H1 (cell line): ENCODE measurements around the gene MYOZ2. TPM values are rescaled to one million over a fixed set of nuclear protein-coding genes. Genes with fewer than 3 reads are reported as not detected.

Source experiments
- CTCF ChIA-PET: fragments of 300-600 bp; sonication (Branson Sonifier 250); formaldehyde crosslinking; loops from one replicate; lab custom pipeline; 2021; ENCODE audit not compliant: partially characterized antibody; lab: Charles Lee
- POLR2A ChIA-PET: fragments of 300-600 bp; sonication (Branson Sonifier 250); formaldehyde crosslinking; loops from one replicate; lab custom pipeline; 2021; ENCODE audit warnings: inconsistent platforms; ENCODE audit not compliant: partially characterized antibody; lab: Charles Lee
- DNase-seq, 2 experiments: peaks; one replicate each; pipeline versions ENCODE4 v3.0.0 to v3.0.0-alpha.2; 2010 to 2022; ENCODE audit warnings: low spot score in 2 of 2, low read depth in 1 of 2, mixed read lengths in 1 of 2
- FAIRE-seq: peaks from 2 replicates; lab custom pipeline; 2011; peaks lifted over from hg19 to GRCh38; lab: Jason Lieb, UNC
- H2AFZ ChIP-seq: 2 replicates; pipeline ENCODE4 v1.8.1; 2012; ENCODE audit warnings: low read length, inconsistent platforms
- H2AK5ac ChIP-seq: 2 replicates; pipeline ENCODE4 v1.6.1; 2013; ENCODE audit warnings: low read depth, low read length
- H2BK120ac ChIP-seq: replicated peaks from 2 replicates; pipeline ENCODE3; 2013; ENCODE audit warnings: low read depth, low read length, inconsistent platforms
- H2BK12ac ChIP-seq: 2 replicates; pipeline ENCODE4 v1.6.1; 2013; ENCODE audit warnings: low read depth, low read length
- H2BK15ac ChIP-seq: 2 replicates; pipeline ENCODE4 v1.6.1; 2013; ENCODE audit warnings: low read length
- H2BK20ac ChIP-seq: 2 replicates; pipeline ENCODE4 v1.6.1; 2013; ENCODE audit warnings: low read length
- H2BK5ac ChIP-seq: 2 replicates; pipeline ENCODE4 v1.6.1; 2013; ENCODE audit warnings: low read depth, low read length
- H3K14ac ChIP-seq: 2 replicates; pipeline ENCODE4 v1.6.1; 2013; ENCODE audit warnings: inconsistent platforms; ENCODE audit not compliant: insufficient read length
- H3K18ac ChIP-seq: 2 replicates; pipeline ENCODE4 v1.6.1; 2013; ENCODE audit warnings: low read length; ENCODE audit errors: extremely low read depth
- H3K23ac ChIP-seq: 2 replicates; pipeline ENCODE4 v1.6.1; 2013; ENCODE audit warnings: inconsistent platforms; ENCODE audit not compliant: insufficient read length
- H3K23me2 ChIP-seq: 2 replicates; pipeline ENCODE4 v1.6.1; 2013; ENCODE audit warnings: low read depth, low read length
- H3K27ac ChIP-seq: 2 replicates; pipeline ENCODE4 v1.6.1; 2011; ENCODE audit warnings: low read depth, low read length, inconsistent platforms
- H3K27me3 ChIP-seq, 4 experiments: replicated peaks in 1 of 4; 1 replicate in 1 of 4; 2 replicates in 3 of 4; pipeline versions ENCODE4 v1.6.1 to v1.8.1; 2011 to 2013; ENCODE audit warnings: low read length in 3 of 4, mild to moderate bottlenecking in 3 of 4, inconsistent platforms in 2 of 4, mixed read lengths in 2 of 4, moderate library complexity in 1 of 4; ENCODE audit not compliant: control insufficient read depth in 3 of 4, insufficient read depth in 3 of 4; ENCODE audit errors: extremely low read depth in 1 of 4
- H3K36me3 ChIP-seq, 4 experiments: 2 replicates each; pipeline versions ENCODE4 v1.6.1 to v1.8.1; 2011 to 2013; ENCODE audit warnings: mild to moderate bottlenecking in 4 of 4, low read length in 3 of 4, moderate library complexity in 2 of 4, control low read depth in 1 of 4, inconsistent platforms in 1 of 4; ENCODE audit not compliant: insufficient read depth in 4 of 4, control insufficient read depth in 2 of 4
- H3K4ac ChIP-seq: replicated peaks from 2 replicates; pipeline ENCODE3; 2013; ENCODE audit warnings: low read length, low read depth, mixed read lengths, inconsistent platforms; ENCODE audit not compliant: insufficient read length
- H3K4me1 ChIP-seq, 4 experiments: replicated peaks in 1 of 4; 1 replicate in 1 of 4; 2 replicates in 3 of 4; pipeline versions ENCODE4 v1.6.1 to v1.8.1; 2011 to 2013; ENCODE audit warnings: low read length in 3 of 4, inconsistent platforms in 2 of 4, mixed read lengths in 1 of 4; ENCODE audit not compliant: insufficient read depth in 4 of 4, control insufficient read depth in 3 of 4
- H3K4me2 ChIP-seq, 2 experiments: 2 replicates each; pipeline versions ENCODE4 v1.6.1 to v1.8.1; 2011 to 2013; ENCODE audit warnings: low read depth in 2 of 2, low read length in 2 of 2, control low read depth in 1 of 2, inconsistent platforms in 1 of 2, mild to moderate bottlenecking in 1 of 2; ENCODE audit not compliant: insufficient read depth in 1 of 2
- H3K4me3 ChIP-seq, 4 experiments: fragments of 200-600, 300-600 bp in 1 of 4; sonication (generic), shearing (Covaris generic), sonication (Bioruptor Twin) in 1 of 4; 2 replicates each; pipeline versions ENCODE4 v1.5.1 to v1.8.1; 2011 to 2016; ENCODE audit warnings: low read length in 4 of 4, low read depth in 3 of 4, control low read depth in 2 of 4, inconsistent platforms in 2 of 4, mild to moderate bottlenecking in 2 of 4, mixed read lengths in 1 of 4, moderate library complexity in 1 of 4; ENCODE audit not compliant: insufficient read depth in 2 of 4; ENCODE audit errors: extremely low read depth in 1 of 4
- H3K56ac ChIP-seq: replicated peaks from 2 replicates; pipeline ENCODE3; 2013; ENCODE audit warnings: low read depth, mild to moderate bottlenecking, mixed read lengths, low read length, inconsistent platforms; ENCODE audit not compliant: insufficient read length
- H3K79me1 ChIP-seq: 2 replicates; pipeline ENCODE4 v1.6.1; 2013; ENCODE audit warnings: low read depth, low read length, control low read depth
- H3K79me2 ChIP-seq, 2 experiments: 2 replicates each; pipeline versions ENCODE4 v1.6.1 to v1.8.1; 2012 to 2013; ENCODE audit warnings: low read length in 2 of 2, mild to moderate bottlenecking in 2 of 2, inconsistent platforms in 1 of 2; ENCODE audit not compliant: insufficient read depth in 2 of 2, control insufficient read depth in 1 of 2
- H3K9ac ChIP-seq, 4 experiments: replicated peaks in 1 of 4; 1 replicate in 1 of 4; 2 replicates in 3 of 4; pipeline versions ENCODE4 v1.6.1 to v1.8.1; 2011 to 2013; ENCODE audit warnings: low read depth in 3 of 4, low read length in 3 of 4, control low read depth in 2 of 4, mild to moderate bottlenecking in 2 of 4, moderate library complexity in 2 of 4, inconsistent platforms in 1 of 4; ENCODE audit errors: extremely low read depth in 1 of 4
- H3K9me3 ChIP-seq, 2 experiments: 2 replicates each; pipeline versions ENCODE4 v1.6.1 to v1.8.1; 2012 to 2013; ENCODE audit warnings: mild to moderate bottlenecking in 2 of 2, moderate library complexity in 2 of 2, control low read depth in 1 of 2, inconsistent platforms in 1 of 2, low read depth in 1 of 2, low read length in 1 of 2, mixed read lengths in 1 of 2; ENCODE audit not compliant: insufficient read depth in 2 of 2
- H4K20me1 ChIP-seq, 2 experiments: replicated peaks in 1 of 2; 2 replicates each; pipeline versions ENCODE3 to v1.8.1; 2011 to 2013; ENCODE audit warnings: inconsistent platforms in 2 of 2, low read length in 2 of 2, mild to moderate bottlenecking in 1 of 2; ENCODE audit not compliant: insufficient read depth in 2 of 2, control insufficient read depth in 1 of 2
- H4K5ac ChIP-seq: 2 replicates; pipeline ENCODE4 v1.6.1; 2013; ENCODE audit warnings: low read length, low read depth, mixed read lengths, inconsistent platforms; ENCODE audit not compliant: insufficient read length
- H4K8ac ChIP-seq: 2 replicates; pipeline ENCODE4 v1.8.0; 2013; ENCODE audit warnings: mild to moderate bottlenecking, moderate library complexity, low read length, inconsistent platforms; ENCODE audit not compliant: insufficient read depth; ENCODE audit errors: extremely low read depth
- H4K91ac ChIP-seq: replicated peaks from 2 replicates; pipeline ENCODE3; 2013; ENCODE audit warnings: low read length, mixed read lengths, inconsistent platforms; ENCODE audit not compliant: insufficient read length
- CHD1 ChIP-seq: IDR thresholded peaks from 2 replicates; pipeline ENCODE4 v1.6.1; 2012; ENCODE audit warnings: low read depth, low read length, improper control_type of control experiment
- CREB1 ChIP-seq: IDR thresholded peaks from 2 replicates; pipeline ENCODE4 v1.6.1; 2012; ENCODE audit warnings: inconsistent platforms
- GABPA ChIP-seq: IDR thresholded peaks from 2 replicates; pipeline ENCODE4 v1.6.1; 2011; ENCODE audit warnings: mild to moderate bottlenecking, low read length, moderate library complexity, borderline replicate concordance; ENCODE audit not compliant: insufficient read depth
- KDM4A ChIP-seq: IDR thresholded peaks from one replicate; pipeline ENCODE4 v1.7.1; 2012; ENCODE audit warnings: low read depth, mild to moderate bottlenecking, moderate library complexity, low read length, inconsistent platforms; ENCODE audit not compliant: severe bottlenecking
- TEAD4 ChIP-seq: IDR thresholded peaks from 2 replicates; pipeline ENCODE4 v1.6.1; 2012; ENCODE audit warnings: low read depth, low read length, inconsistent platforms, mixed read lengths
- polyA plus RNA-seq, 7 experiments: library from polyadenylated mRNA; depleted of rRNA in 3 of 7; stranded (reverse) in 5 of 7; unstranded in 2 of 7; fragments of >200 nt in 5 of 7; fragments of 200-250 nt in 2 of 7; gene quantifications; 1 replicate in 5 of 7; 2 replicates in 1 of 7; 4 replicates in 1 of 7; pipeline versions ENCODE4 v1.2.1 to v1.2.3, GENCODE V29; 2011 to 2013; ENCODE audit warnings: missing spikeins in 2 of 7, mixed read lengths in 2 of 7
- total RNA-seq: library from RNA; stranded (reverse); fragmentation: NEBNext Ultra II Directional; extraction: Animal tissue kit (Norgen Biotek cat#: 25700); gene quantifications from 2 replicates; pipeline ENCODE4 v1.2.1, GENCODE V29; 2021

The MYOZ2 gene
- total and polyA plus RNA-seq, 2 of the 8 experiments (the other 6 are each of a cell fraction or from before 2014, with no cell fraction given), result not detected

DNA sequence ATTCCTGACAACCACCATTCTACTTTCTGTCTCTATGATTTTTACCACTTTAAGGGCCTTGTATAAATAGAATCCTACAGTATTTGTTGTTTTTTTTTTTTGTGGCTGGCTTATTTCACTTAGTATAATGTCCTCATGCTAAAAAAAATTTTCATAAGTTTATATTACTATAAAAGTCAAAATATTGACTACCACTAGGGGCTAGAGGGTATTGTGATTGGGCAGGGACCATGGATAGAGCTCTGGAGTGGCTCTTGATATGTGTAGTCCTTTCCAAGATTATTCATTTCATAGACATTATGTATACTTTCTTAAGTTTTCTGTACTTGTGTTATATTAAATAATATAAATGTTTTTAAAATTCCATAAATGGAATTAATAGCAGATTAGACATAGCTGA lies 34.6 kb downstream of the MYOZ2 start:
- H2AK5ac ChIP-seq, result no peak overlapping the region
- H4K5ac ChIP-seq, result no peak overlapping the region
- H3K4me3 ChIP-seq, result no peak overlapping the region
- H2BK12ac ChIP-seq, result no peak overlapping the region
- TF ChIP-seq GABPA (no peak), TEAD4 (no peak), CREB1 (no peak), KDM4A (no peak), CHD1 (no peak)
- TF ChIP-seq, all 59 proteins: peak for 0
- Histone ChIP-seq H3K79me1 (no peaks in the 10 kb centered on the region), H3K79me2 (no peaks in the 10 kb centered on the region), H3K9me3 (0 out of 4 replicates have a peak, but pooled peaks cover 0 to 3% of the 10 kb centered on the region in 2 experiments), H2BK120ac (no peak overlapping the region), H3K23me2 (no peaks in the 10 kb centered on the region), H3K23ac (no peak overlapping the region), H2BK5ac (no peak overlapping the region), H3K18ac (no peak overlapping the region), H3K4ac (no peak overlapping the region), H3K4me1 (no peaks in the 10 kb centered on the region), H3K36me3 (no peaks in the 10 kb centered on the region), H4K91ac (no peak overlapping the region), H3K4me2 (no peak overlapping the region), H2BK20ac (no peak overlapping the region), H2AFZ (no peak overlapping the region), H3K27ac (no peak overlapping the region), H2BK15ac (no peak overlapping the region), H4K20me1 (no peaks in the 10 kb centered on the region), H3K27me3 (no peaks in the 10 kb centered on the region), H3K56ac (no peak overlapping the region), H3K14ac (no peak overlapping the region), H3K9ac (no peak overlapping the region), H4K8ac (no peak overlapping the region)
- FAIRE-seq (no peak), DNase-seq (no peak)
- POLR2A ChIA-PET, result no interaction called here
- CTCF ChIA-PET, result interaction anchor here (0.8 to 0.9 kb wide), 3 partner anchors 21 to 187 kb away, joined by 3 to 5 read pairs (median 5); no protein-coding TSS in a partner anchor
